GM21526 (cell line): Measurements from ENCODE around the gene MBIP.
A peak's percentile ranks its signal among the peaks of the same experiment; 100 is the strongest.
"Not testable (repeated sequence)": the region's sequence is repeated elsewhere in the genome, so short reads cannot be mapped to it uniquely, and the experiment has no call there.

ENCODE experiments used
- ATAC-seq: cut with Tn5 transposase; IDR thresholded peaks from one replicate; pipeline ENCODE4 v1.9.1; 2021; ENCODE audit warnings: moderate library complexity; ENCODE audit not compliant: unreplicated experiment, low FRiP score

MBIP gene

GRCh38 chr14:36320200-36320896 lies at the start of gene MBIP:
MBIP (minus strand) TSS chr14:36320637; CDS start chr14:36320588, 49 bp downstream.
- peak; percentile 98 for ATAC-seq

- no peak for ATAC-seq
Measured at GRCh38 chr14:36367985-36368774, 47.7 kb upstream of the MBIP start.

GRCh38 chr14:36365766-36366165 lies 45.3 kb upstream of the MBIP start:
- no peak for ATAC-seq

GRCh38 chr14:36363704-36364103 lies 43.3 kb upstream of the MBIP start:
- no peak for ATAC-seq

- ATAC-seq: no peak
Measured at GRCh38 chr14:36362648-36363047, 42.2 kb upstream of the MBIP start.

GRCh38 chr14:36361210-36361853 lies 40.9 kb upstream of the MBIP start:
- no peak for ATAC-seq

- no peak for ATAC-seq
Measured at GRCh38 chr14:36356862-36357261, 36.4 kb upstream of the MBIP start.

- ATAC-seq: no peak
Measured at GRCh38 chr14:36346052-36346451, 25.6 kb upstream of the MBIP start.

GRCh38 chr14:36344211-36344610 lies 23.8 kb upstream of the MBIP start:
- no peak for ATAC-seq

- not testable (repeated sequence) for ATAC-seq
Measured at GRCh38 chr14:36341811-36342210, 21.4 kb upstream of the MBIP start.

GRCh38 chr14:36340276-36340890 lies 19.9 kb upstream of the MBIP start:
- no peak for ATAC-seq

- no peak for ATAC-seq
Measured at GRCh38 chr14:36339816-36340215, 19.4 kb upstream of the MBIP start.

- no peak for ATAC-seq
Measured at GRCh38 chr14:36333119-36333518, 12.7 kb upstream of the MBIP start.

- ATAC-seq: not testable (repeated sequence)
Measured at GRCh38 chr14:36327573-36327972, 7.1 kb upstream of the MBIP start.

- no peak for ATAC-seq
Measured at GRCh38 chr14:36325853-36326252, 5.4 kb upstream of the MBIP start.

GRCh38 chr14:36324897-36325296 lies 4.5 kb upstream of the MBIP start:
- ATAC-seq: no peak

GRCh38 chr14:36320897-36321381 lies 502 bp upstream of the MBIP start:
- ATAC-seq: peak; percentile 29

GRCh38 chr14:36319899-36320199 lies 588 bp downstream of the MBIP start:
- ATAC-seq: no peak

GRCh38 chr14:36317650-36318049 lies 2.8 kb downstream of the MBIP start:
- no peak for ATAC-seq

- ATAC-seq: no peak
Measured at GRCh38 chr14:36316131-36316530, 4.3 kb downstream of the MBIP start.
